Measurements from ENCODE around the gene IKBIP. TPM values are rescaled to one million over a fixed set of nuclear protein-coding genes. Genes with fewer than 3 reads are reported as not detected.

IKBIP gene
- 6.2 and 22.8 TPM in 2 replicates for total RNA-seq (2011; cell fraction: chromatin; rRNA removed; ENCODE audit: low replicate concordance)
- total RNA-seq (2011; cell fraction: nucleolus; rRNA removed) = 6.2 and 7.0 TPM in 2 replicates
- 11.0 and 14.5 TPM in 2 replicates for total RNA-seq (2011; cell fraction: nucleoplasm; rRNA removed)
- total RNA-seq (2014; rRNA removed) = 14.1 and 14.9 TPM in 2 replicates
- 19.5 and 22.8 TPM in 2 replicates for total RNA-seq (2014; rRNA removed; fragmentation: Illumina TruSeq; extraction: Trizol)
- 16.5 and 17.8 TPM in 2 replicates for total RNA-seq (2015; rRNA removed; fragmentation: Illumina TruSeq; extraction: Trizol)
- total RNA-seq (2021) = 14.9 and 15.4 TPM in 2 replicates
- polyA plus RNA-seq (2011; rRNA removed) = 12.3 and 16.2 TPM in 2 replicates
- polyA plus RNA-seq (2011; cell fraction: cytosol; rRNA removed) = 3.1 and 5.1 TPM in 2 replicates
- 2.5 and 2.8 TPM in 2 replicates for polyA plus RNA-seq (2011; cell fraction: nucleus; rRNA removed)
- 12.4 and 14.4 TPM in 2 replicates for polyA plus RNA-seq (2012)
- polyA plus RNA-seq (2014; fragmentation: Illumina TruSeq; extraction: Trizol) = 12.6 and 15.3 TPM in 2 replicates
- polyA plus RNA-seq (2014; fragmentation: Nextera tagmentation; extraction: Ambion mirVana) = 1 to 10 TPM; 3.3 to 4.9 TPM
- 14.9 and 15.8 TPM in 2 replicates for polyA plus RNA-seq (2014; rRNA removed)
- polyA minus RNA-seq (2011; rRNA and poly(A)+ RNA removed) = 9.7 and 10.4 TPM in 2 replicates
- polyA minus RNA-seq (2011; cell fraction: cytosol; rRNA and poly(A)+ RNA removed) = 4.7 and 4.8 TPM in 2 replicates
- 2.7 and 3.8 TPM in 2 replicates for polyA minus RNA-seq (2011; cell fraction: nucleus; rRNA and poly(A)+ RNA removed)
- Bru-seq, nascent RNA = percentile 80 among the genes with signal in this experiment
- BruChase-seq, experiment 1, labeled RNA remaining after a 2-hour chase = percentile 76 among the genes with signal in this experiment
- percentile 75 among the genes with signal in this experiment for BruChase-seq, experiment 2, labeled RNA remaining after a 6-hour chase
- long read RNA-seq, experiment 1, transcript IKBIP-201 (3 exons, 3,189 nt) = major isoform, 85 of 122 reads
- long read RNA-seq, experiment 1, partial matches to known transcripts = 18 of 122 reads
- long read RNA-seq, experiment 1, other reads (novel, unspliced or antisense) = 12 of 122 reads
- long read RNA-seq, experiment 2, transcript IKBIP-201 (3 exons, 3,189 nt) = major isoform, 6 of 16 reads
- long read RNA-seq, experiment 2, partial matches to known transcripts = 1 of 16 reads
- long read RNA-seq, experiment 2, other reads (novel, unspliced or antisense) = 6 of 16 reads
- long read RNA-seq, experiment 3, transcript IKBIP-201 (3 exons, 3,189 nt) = major isoform, 13 of 21 reads
- long read RNA-seq, experiment 3, partial matches to known transcripts = 1 of 21 reads
- long read RNA-seq, experiment 3, other reads (novel, unspliced or antisense) = 2 of 21 reads

- Histone ChIP-seq H3K79me2 (ENCODE audit: control insufficient read depth, insufficient read depth, low read length) (peaks cover 60% of the 10 kb centered on the region), H2AFZ (ENCODE audit: low read depth, low read length) (peak within 1 kb of the TSS; percentile 95), H3K9me3 (replicated peaks; ENCODE audit: control insufficient read depth, insufficient read depth, low read depth, low read length) (no peaks in the 10 kb centered on the region), H3K27ac (ENCODE audit: extremely low read depth, low read depth, low read length) (peak within 1 kb of the TSS; percentile 93), H3K36me3 (ENCODE audit: control insufficient read depth, insufficient read depth, low read length) (peaks cover 23% of the 10 kb centered on the region), H3K9me1 (ENCODE audit: control insufficient read depth, insufficient read depth, low read length) (no peaks in the 10 kb centered on the region), H3K27me3 (ENCODE audit: control insufficient read depth in 2 of 2, insufficient read depth in 2 of 2, low read length in 2 of 2) (no peaks in the 10 kb centered on the region), H3K9ac (ENCODE audit: insufficient read depth in 1 of 2, low read depth in 2 of 2, low read length in 2 of 2) (peak within 1 kb of the TSS; percentile 93 to 96), H4K20me1 (replicated peaks; ENCODE audit: control insufficient read depth, insufficient read depth, low read length) (no peaks in the 10 kb centered on the region), H3K4me2 (ENCODE audit: insufficient read depth, low read length) (peak within 1 kb of the TSS; percentile 96), H3K4me1 (replicated peaks in 1 of 2; ENCODE audit: control insufficient read depth in 2 of 2, insufficient read depth in 2 of 2, low read length in 2 of 2) (peaks cover 3 to 11% of the 10 kb centered on the region in 2 experiments; a peak in 3 of 5 replicates), H3K4me3 (peak within 1 kb of the TSS; percentile 98)
- under 1% methylated on average over 65 of the region's 91 CpGs for WGBS (ENCODE audit: insufficient coverage, low coverage, missing lambda C conversion rate)
- DNase-seq (ENCODE audit: extremely low read depth in 1 of 4, low spot score in 3 of 4) = peak; percentile 93 to 98 (median 94)
- peak; percentile 87 for FAIRE-seq
- CTCF ChIA-PET (ENCODE audit: low intra/inter-chr PET ratio) = no interaction called here
- no TSS peak for BruUV-seq (replicated peaks)
- POLR2A ChIA-PET = interaction anchor here (0.6 to 2.1 kb wide), 7 partner anchors 12 to 147 kb away, joined by 3 to 18 read pairs (median 4); partner anchors contain the start of gene SLC25A3
- intact Hi-C loops (cut with micrococcal nuclease) (loop anchor here (1.0 kb wide), 1 partner anchor 52 kb away; the partner anchor contains the start of gene SLC25A3), in situ Hi-C loops (cut with MboI) (no loop called here)
- peak; percentile 91 for ATAC-seq
- TF ChIP-seq RFX5 (IDR thresholded peaks at IDR 0.05; ENCODE audit: low read depth, low read length) (no peak), ZNF766 (CRISPR knock-in tag; conservative IDR thresholded peaks at IDR 0.05) (peak; percentile 95), THAP7 (CRISPR knock-in tag; IDR thresholded peaks at IDR 0.05) (no peak), BDP1 (IDR thresholded peaks at IDR 0.05; ENCODE audit: insufficient read depth, insufficient read length) (no peak), ETV6 (IDR thresholded peaks at IDR 0.05; ENCODE audit: borderline replicate concordance in 1 of 2, low read depth in 2 of 2, low read length in 1 of 2) (no peak), ETV6 (CRISPR knock-in tag; IDR thresholded peaks at IDR 0.05; ENCODE audit: borderline replicate concordance) (no peak), TCF15 (CRISPR knock-in tag; IDR thresholded peaks at IDR 0.05) (no peak), ZKSCAN1 (IDR thresholded peaks at IDR 0.05; ENCODE audit: low read depth, low read length) (no peak), CHD2 (IDR thresholded peaks at IDR 0.05; ENCODE audit: low read depth, low read length) (peak; percentile 34; the same call in 1 of the 2 replicates), FOXK2 (conservative IDR thresholded peaks at IDR 0.05 in 1 of 2, IDR thresholded peaks at IDR 0.05 in 1 of 2; ENCODE audit: low read depth in 2 of 2) (peak; percentile 50 to 56; a peak in 2 of 4 replicates), TEAD1 (CRISPR knock-in tag; IDR thresholded peaks at IDR 0.05) (peak in 1 of 2 experiments; percentile 46; a peak in 1 of 4 replicates), PTRF (tag; IDR thresholded peaks at IDR 0.05) (no peak), ZKSCAN8 (CRISPR knock-in tag; IDR thresholded peaks at IDR 0.05) (no peak), POU5F1 (IDR thresholded peaks at IDR 0.05; ENCODE audit: borderline replicate concordance, low read depth, low read length, partially characterized antibody) (no peak), HNRNPH1 (optimal IDR thresholded peaks at IDR 0.05; ENCODE audit: low read depth, low read length) (no peak)
Measured at GRCh38 chr12:98644712-98645571, at the start of gene IKBIP, which contains the start of gene APAF1. Gene IKBIP (minus strand): TSS chr12:98644788. CDS start chr12:98644701, 87 bp downstream. Gene APAF1 (plus strand): TSS chr12:98645290. CDS start chr12:98648360, 3,070 bp downstream.

All from K562 (cell line).